Measurements from ENCODE around the gene WNK2.
A peak's percentile ranks its signal among the peaks of the same experiment; 100 is the strongest.

Gene WNK2

GRCh38 chr9:93261281-93261680 is 77.3 kb downstream of the WNK2 start:
- H3K27ac ChIP-seq = peak overlapping the region; percentile 84; the same call in 1 of the 2 replicates

GRCh38 chr9:93261735-93262523 is 78.0 kb downstream of the WNK2 start:
- TF ChIP-seq CTCF (conservative IDR thresholded peaks at IDR 0.05) (no peak), ZFX (IDR thresholded peaks at IDR 0.05) (no peak)
- H3K27ac ChIP-seq = peak overlapping the region; percentile 84

More at GRCh38 chr9:93261281-93261680, 77.3 kb downstream of the WNK2 start:
- TF ChIP-seq ZFX (IDR thresholded peaks at IDR 0.05) = no peak
- TF ChIP-seq CTCF (conservative IDR thresholded peaks at IDR 0.05) = no peak

GRCh38 chr9:93262537-93263310 is 78.8 kb downstream of the WNK2 start:
- TF ChIP-seq ZFX (IDR thresholded peaks at IDR 0.05) (peak; percentile 60; the same call in 1 of the 2 replicates), CTCF (conservative IDR thresholded peaks at IDR 0.05) (no peak)
- H3K27ac ChIP-seq = peak overlapping the region; percentile 84

GRCh38 chr9:93263334-93264229 is 79.6 kb downstream of the WNK2 start:
- TF ChIP-seq CTCF (conservative IDR thresholded peaks at IDR 0.05) (no peak), ZFX (IDR thresholded peaks at IDR 0.05) (no peak)
- H3K27ac ChIP-seq = peak overlapping the region; percentile 84

GRCh38 chr9:93264338-93265125 is 80.6 kb downstream of the WNK2 start:
- H3K27ac ChIP-seq = no peak overlapping the region; the same call in 1 of the 2 replicates
- TF ChIP-seq CTCF (conservative IDR thresholded peaks at IDR 0.05) (no peak), ZFX (IDR thresholded peaks at IDR 0.05) (no peak)

GRCh38 chr9:93265301-93265971 is 81.5 kb downstream of the WNK2 start:
- no peak overlapping the region for H3K27ac ChIP-seq
- TF ChIP-seq CTCF (conservative IDR thresholded peaks at IDR 0.05) (no peak), ZFX (IDR thresholded peaks at IDR 0.05) (no peak)

Data from C4-2B (cell line).